D721Med (cell line): ENCODE measurements around the gene HDAC4.

ENCODE experiments used
- DNase-seq: peaks from one replicate; pipeline ENCODE4 v3.0.0; 2011; ENCODE audit warnings: low spot score; ENCODE audit not compliant: insufficient read length
- FAIRE-seq: peaks from 2 replicates; lab custom pipeline; 2011; peaks lifted over from hg19 to GRCh38; lab: Jason Lieb, UNC
- CTCF ChIP-seq: IDR thresholded peaks from 2 replicates; pipeline ENCODE4 v1.5.1; 2012; ENCODE audit warnings: mild to moderate bottlenecking, control low read depth; ENCODE audit not compliant: insufficient read depth; ENCODE audit errors: missing control alignments

The HDAC4 gene

GRCh38 chr2:239442192-239442591, 41.4 kb upstream of the HDAC4 start:
- DNase-seq (no peak), FAIRE-seq (no peak)
- TF ChIP-seq CTCF = no peak

- TF ChIP-seq CTCF = no peak
- no peak for DNase-seq
- FAIRE-seq = no peak
Observed at GRCh38 chr2:239441261-239442078, 40.6 kb upstream of the HDAC4 start.

- FAIRE-seq (no peak), DNase-seq (no peak)
- TF ChIP-seq CTCF = no peak
Observed at GRCh38 chr2:239440511-239440959, 39.7 kb upstream of the HDAC4 start.

- FAIRE-seq = no peak
Observed at GRCh38 chr2:239439754-239440315, 39.0 kb upstream of the HDAC4 start.

GRCh38 chr2:239438995-239439753, 38.4 kb upstream of the HDAC4 start:
- no peak for TF ChIP-seq CTCF
- DNase-seq (no peak), FAIRE-seq (no peak)

More at GRCh38 chr2:239439754-239440315, 39.0 kb upstream of the HDAC4 start:
- DNase-seq = no peak
- TF ChIP-seq CTCF = no peak

- TF ChIP-seq CTCF = no peak
- DNase-seq = no peak
- no peak for FAIRE-seq
Observed at GRCh38 chr2:239438368-239438767, 37.5 kb upstream of the HDAC4 start.
